ENCODE results near the gene EFTUD2. TPM values are rescaled to one million over a fixed set of nuclear protein-coding genes. Genes with fewer than 3 reads are reported as not detected.

The EFTUD2 gene
- total and polyA plus RNA-seq, 2 of the 4 experiments (the other 2 are of a cell fraction): 72.5 to 126 TPM

GRCh38 chr17:44917456-44917855, 18.2 kb upstream of the EFTUD2 start:
- H3K18ac ChIP-seq (ENCODE audit: low read depth, low read length): no peak overlapping the region
- WGBS, 2 experiments (ENCODE audit: extremely low coverage in 2 of 2, insufficient read length in 1 of 2): 94% methylated on average over 4 of the region's 6 CpGs; no CpG with 5 or more reads in 1 of the 2 experiments
- H3K9me1 ChIP-seq (ENCODE audit: insufficient read depth, low read length): no peaks in the 10 kb centered on the region
- in situ Hi-C loops (cut with MboI; ENCODE audit: low sequenced_read_pairs): no loop called here
- H3K27me3 ChIP-seq (ENCODE audit: control insufficient read depth, insufficient read depth, low read length): peaks cover 13% of the 10 kb centered on the region; the same call in 1 of the 2 replicates
- ChIA-PET CTCF (interaction anchor here (6.6 kb wide), 1 partner anchor 103 kb away, joined by 62 read pairs; no protein-coding TSS in a partner anchor), POLR2A (ENCODE audit: unreplicated experiment) (no interaction called here)
- intact Hi-C loops (cut with micrococcal nuclease): no loop called here
- H3K56ac ChIP-seq (ENCODE audit: extremely low read depth, insufficient read depth, low read length): no peak overlapping the region
- H4K91ac ChIP-seq (ENCODE audit: insufficient read depth, low read depth, low read length): no peak overlapping the region
- dilution Hi-C loops (cut with HindIII; ENCODE audit: low sequenced_read_pairs, unreplicated experiment): no loop called here
- peaks cover 9% of the 10 kb centered on the region; the same call in 1 of the 2 replicates for H3K4me1 ChIP-seq (ENCODE audit: control insufficient read depth, insufficient read depth, low read length)
- H2AFZ ChIP-seq (replicated peaks; ENCODE audit: low read length, poor library complexity): no peak overlapping the region
- no peak overlapping the region for H4K8ac ChIP-seq (ENCODE audit: low read depth in 2 of 2, low read length in 2 of 2)
- H3K27ac ChIP-seq (ENCODE audit: insufficient read depth, low read length): no peak overlapping the region
- no TSS peak for BruUV-seq (replicated peaks)
- H4K5ac ChIP-seq (ENCODE audit: low read depth, low read length): no peak overlapping the region
- ATAC-seq (ENCODE audit: low read depth) (no peak), DNase-seq (no peak)
- no peaks in the 10 kb centered on the region for H3K9me3 ChIP-seq (ENCODE audit: control insufficient read depth, insufficient read depth, low read length)
- peak overlapping the region; percentile 35; the same call in 1 of the 2 replicates for H3K4ac ChIP-seq (ENCODE audit: low read depth, low read length)
- no peak overlapping the region for H3K4me3 ChIP-seq (ENCODE audit: insufficient read depth, low read depth, low read length)
- H3K36me3 ChIP-seq (ENCODE audit: control insufficient read depth, insufficient read depth, low read length): no peaks in the 10 kb centered on the region
- H3K14ac ChIP-seq (replicated peaks; ENCODE audit: low read depth, low read length): no peak overlapping the region
- no peak overlapping the region for H2BK120ac ChIP-seq (ENCODE audit: low read depth, low read length)
- H3K79me1 ChIP-seq (ENCODE audit: low read depth in 1 of 2, low read length in 2 of 2): no peaks in the 10 kb centered on the region
- H3K23ac ChIP-seq (ENCODE audit: low read depth, low read length): no peak overlapping the region
- TF ChIP-seq RFX5 (IDR thresholded peaks at IDR 0.05; ENCODE audit: low read depth, low read length) (no peak), NFE2L2 (IDR thresholded peaks at IDR 0.05; ENCODE audit: low read depth, low read length) (no peak), MAZ (IDR thresholded peaks at IDR 0.05; ENCODE audit: borderline replicate concordance, low read depth, low read length) (no peak), CHD1 (IDR thresholded peaks at IDR 0.05; ENCODE audit: low read depth, low read length) (no peak), USF2 (IDR thresholded peaks at IDR 0.05; ENCODE audit: low read depth, low read length) (no peak), POLR2A (IDR thresholded peaks at IDR 0.05; ENCODE audit: low read depth, low read length) (no peak)
- H2BK5ac ChIP-seq (ENCODE audit: low read depth, low read length, poor library complexity, severe bottlenecking): no peak overlapping the region
- H2AK5ac ChIP-seq (ENCODE audit: low read depth, low read length): no peak overlapping the region
- no peak overlapping the region for H2BK15ac ChIP-seq (ENCODE audit: low read depth, low read length)
- no peak overlapping the region for H3K4me2 ChIP-seq (ENCODE audit: low read depth, low read length)
- H4K20me1 ChIP-seq (ENCODE audit: insufficient read depth, low read length): no peaks in the 10 kb centered on the region; the same call in 1 of the 2 replicates
- no peak overlapping the region for H2BK20ac ChIP-seq (ENCODE audit: low read depth, low read length)
- no peak overlapping the region for H3K9ac ChIP-seq (ENCODE audit: low read depth, low read length)
- no peak overlapping the region for H2AK9ac ChIP-seq (replicated peaks; ENCODE audit: low read depth, low read length, poor library complexity)

Data from IMR-90 (cell line).